Measurements from ENCODE around the gene RIMBP2. TPM values are rescaled to one million over a fixed set of nuclear protein-coding genes. Genes with fewer than 3 reads are reported as not detected.

Gene RIMBP2
- total and polyA plus RNA-seq, 2 experiments from 2014 or later = not detected

GRCh38 chr12:130577351-130577750 lies 138.7 kb downstream of the RIMBP2 start:
- H3K79me2 ChIP-seq (ENCODE audit: insufficient read depth) = no peaks in the 10 kb centered on the region
- in situ Hi-C loops (cut with MboI) = no loop called here
- no peak overlapping the region for H3K4me2 ChIP-seq (ENCODE audit: unreplicated experiment)
- H3F3A ChIP-seq (ENCODE audit: insufficient read depth) = no peaks in the 10 kb centered on the region
- no peaks in the 10 kb centered on the region for H3K36me3 ChIP-seq (ENCODE audit: low read depth)
- no peaks in the 10 kb centered on the region for H3K9me2 ChIP-seq (ENCODE audit: insufficient read depth)
- DNase-seq = no peak
- no peaks in the 10 kb centered on the region for H4K20me1 ChIP-seq (ENCODE audit: insufficient read depth)
- TF ChIP-seq EZH2phosphoT487 (IDR thresholded peaks at IDR 0.05; ENCODE audit: insufficient read depth, low read depth) (no peak), EZH2 (IDR thresholded peaks at IDR 0.05; ENCODE audit: insufficient read depth, poor library complexity, severe bottlenecking) (no peak)
- H3K4me3 ChIP-seq = no peak overlapping the region
- no peaks in the 10 kb centered on the region for H3K4me1 ChIP-seq (ENCODE audit: insufficient read depth)
- no peak overlapping the region for H2AFZ ChIP-seq
- 44 to 46% methylated on average over 6 of the region's 6 CpGs for WGBS, 2 experiments (ENCODE audit: low coverage in 1 of 2, low lambda C conversion rate in 2 of 2, missing lambda C conversion rate in 2 of 2)
- H3K27me3 ChIP-seq (replicated peaks; ENCODE audit: insufficient read depth) = no peaks in the 10 kb centered on the region
- no peak overlapping the region for H3K9ac ChIP-seq
- H3K9me3 ChIP-seq (ENCODE audit: low read depth) = no peaks in the 10 kb centered on the region
- no peak overlapping the region for H3K27ac ChIP-seq

GRCh38 chr12:130576371-130576816 lies 139.7 kb downstream of the RIMBP2 start:
- no peaks in the 10 kb centered on the region for H3K27me3 ChIP-seq (replicated peaks; ENCODE audit: insufficient read depth)
- WGBS, 2 experiments (ENCODE audit: low coverage in 1 of 2, low lambda C conversion rate in 2 of 2, missing lambda C conversion rate in 2 of 2) = 56 to 61% methylated on average over 17 of the region's 17 CpGs
- H3K36me3 ChIP-seq (ENCODE audit: low read depth) = no peaks in the 10 kb centered on the region
- H3F3A ChIP-seq (ENCODE audit: insufficient read depth) = no peaks in the 10 kb centered on the region
- DNase-seq = no peak
- no peak overlapping the region for H2AFZ ChIP-seq
- H3K9ac ChIP-seq = no peak overlapping the region
- no peaks in the 10 kb centered on the region for H3K9me3 ChIP-seq (ENCODE audit: low read depth)
- H3K4me3 ChIP-seq = no peak overlapping the region
- TF ChIP-seq EZH2 (IDR thresholded peaks at IDR 0.05; ENCODE audit: insufficient read depth, poor library complexity, severe bottlenecking) (no peak), EZH2phosphoT487 (IDR thresholded peaks at IDR 0.05; ENCODE audit: insufficient read depth, low read depth) (no peak)
- no peaks in the 10 kb centered on the region for H4K20me1 ChIP-seq (ENCODE audit: insufficient read depth)
- H3K9me2 ChIP-seq (ENCODE audit: insufficient read depth) = no peaks in the 10 kb centered on the region
- H3K4me2 ChIP-seq (ENCODE audit: unreplicated experiment) = no peak overlapping the region
- H3K79me2 ChIP-seq (ENCODE audit: insufficient read depth) = no peaks in the 10 kb centered on the region
- H3K27ac ChIP-seq = no peak overlapping the region
- in situ Hi-C loops (cut with MboI) = no loop called here
- H3K4me1 ChIP-seq (ENCODE audit: insufficient read depth) = no peaks in the 10 kb centered on the region

GRCh38 chr12:130574402-130574801 lies 141.7 kb downstream of the RIMBP2 start:
- Histone ChIP-seq H3K79me2 (ENCODE audit: insufficient read depth) (no peaks in the 10 kb centered on the region), H3K4me2 (ENCODE audit: unreplicated experiment) (no peak overlapping the region), H3K27me3 (replicated peaks; ENCODE audit: insufficient read depth) (no peaks in the 10 kb centered on the region), H3K9me3 (ENCODE audit: low read depth) (no peaks in the 10 kb centered on the region), H3K9me2 (ENCODE audit: insufficient read depth) (no peaks in the 10 kb centered on the region), H4K20me1 (ENCODE audit: insufficient read depth) (no peaks in the 10 kb centered on the region), H2AFZ (no peak overlapping the region), H3F3A (ENCODE audit: insufficient read depth) (no peaks in the 10 kb centered on the region), H3K27ac (no peak overlapping the region), H3K4me3 (no peak overlapping the region), H3K9ac (no peak overlapping the region), H3K4me1 (ENCODE audit: insufficient read depth) (no peaks in the 10 kb centered on the region), H3K36me3 (ENCODE audit: low read depth) (no peaks in the 10 kb centered on the region)
- WGBS, 2 experiments (ENCODE audit: low coverage in 1 of 2, low lambda C conversion rate in 2 of 2, missing lambda C conversion rate in 2 of 2) = 29 to 42% methylated on average over 6 of the region's 6 CpGs
- no peak for DNase-seq
- TF ChIP-seq EZH2phosphoT487 (IDR thresholded peaks at IDR 0.05; ENCODE audit: insufficient read depth, low read depth) = no peak
- TF ChIP-seq EZH2 (IDR thresholded peaks at IDR 0.05; ENCODE audit: insufficient read depth, poor library complexity, severe bottlenecking) = no peak
- in situ Hi-C loops (cut with MboI) = no loop called here

- Histone ChIP-seq H3K36me3 (ENCODE audit: low read depth) (no peaks in the 10 kb centered on the region), H3K9me3 (ENCODE audit: low read depth) (no peaks in the 10 kb centered on the region), H3K4me2 (ENCODE audit: unreplicated experiment) (no peak overlapping the region), H3K27ac (no peak overlapping the region), H4K20me1 (ENCODE audit: insufficient read depth) (no peaks in the 10 kb centered on the region), H3K27me3 (replicated peaks; ENCODE audit: insufficient read depth) (no peaks in the 10 kb centered on the region), H3K9me2 (ENCODE audit: insufficient read depth) (no peaks in the 10 kb centered on the region), H3K79me2 (ENCODE audit: insufficient read depth) (no peaks in the 10 kb centered on the region), H3K4me3 (no peak overlapping the region), H2AFZ (no peak overlapping the region), H3F3A (ENCODE audit: insufficient read depth) (no peaks in the 10 kb centered on the region), H3K4me1 (ENCODE audit: insufficient read depth) (no peaks in the 10 kb centered on the region), H3K9ac (no peak overlapping the region)
- no peak for TF ChIP-seq EZH2 (IDR thresholded peaks at IDR 0.05; ENCODE audit: insufficient read depth, poor library complexity, severe bottlenecking)
- TF ChIP-seq EZH2phosphoT487 (IDR thresholded peaks at IDR 0.05; ENCODE audit: insufficient read depth, low read depth) = no peak
- 19 to 21% methylated on average over 7 of the region's 7 CpGs for WGBS, 2 experiments (ENCODE audit: low coverage in 1 of 2, low lambda C conversion rate in 2 of 2, missing lambda C conversion rate in 2 of 2)
- no peak for DNase-seq
- in situ Hi-C loops (cut with MboI) = no loop called here
These were observed 142.3 kb downstream of the RIMBP2 start for GRCh38 chr12:130573766-130574165.

GRCh38 chr12:130573235-130573634 lies 142.9 kb downstream of the RIMBP2 start:
- no peak overlapping the region for H2AFZ ChIP-seq
- H3K4me1 ChIP-seq (ENCODE audit: insufficient read depth) = no peaks in the 10 kb centered on the region
- no peaks in the 10 kb centered on the region for H4K20me1 ChIP-seq (ENCODE audit: insufficient read depth)
- no peaks in the 10 kb centered on the region for H3K9me2 ChIP-seq (ENCODE audit: insufficient read depth)
- no peak overlapping the region for H3K4me3 ChIP-seq
- no peaks in the 10 kb centered on the region for H3K79me2 ChIP-seq (ENCODE audit: insufficient read depth)
- TF ChIP-seq EZH2 (IDR thresholded peaks at IDR 0.05; ENCODE audit: insufficient read depth, poor library complexity, severe bottlenecking) (no peak), EZH2phosphoT487 (IDR thresholded peaks at IDR 0.05; ENCODE audit: insufficient read depth, low read depth) (no peak)
- H3K9me3 ChIP-seq (ENCODE audit: low read depth) = no peaks in the 10 kb centered on the region
- in situ Hi-C loops (cut with MboI) = no loop called here
- H3F3A ChIP-seq (ENCODE audit: insufficient read depth) = no peaks in the 10 kb centered on the region
- H3K9ac ChIP-seq = no peak overlapping the region
- no peaks in the 10 kb centered on the region for H3K27me3 ChIP-seq (replicated peaks; ENCODE audit: insufficient read depth)
- H3K27ac ChIP-seq = no peak overlapping the region
- WGBS, 2 experiments (ENCODE audit: low coverage in 1 of 2, low lambda C conversion rate in 2 of 2, missing lambda C conversion rate in 2 of 2) = 65 to 68% methylated on average over 14 of the region's 14 CpGs
- H3K4me2 ChIP-seq (ENCODE audit: unreplicated experiment) = no peak overlapping the region
- no peaks in the 10 kb centered on the region for H3K36me3 ChIP-seq (ENCODE audit: low read depth)
- DNase-seq = no peak
